Transverse colon (tissue), 4 donors: ENCODE data around the gene RING1. TPM values are rescaled to one million over a fixed set of nuclear protein-coding genes. Genes with fewer than 3 reads are reported as not detected.
A peak's percentile ranks its signal among the peaks of the same experiment; 100 is the strongest.

Experiments
- DNase-seq: peaks from one replicate; pipeline ENCODE4 v3.0.0-alpha.2; 2019
- H3K27ac ChIP-seq, 4 donors: fragments of 200-600 bp; sonication (generic); 2 replicates each; pipeline ENCODE4 v1.5.1; 2016 to 2018; ENCODE audit warnings: inconsistent platforms in 4 of 4
- H3K27me3 ChIP-seq: fragments of 200-600 bp; sonication (generic); 2 replicates; pipeline ENCODE4 v1.5.1; 2017; ENCODE audit warnings: inconsistent platforms
- H3K36me3 ChIP-seq, 4 donors: fragments of 200-600 bp; sonication (generic); 2 replicates each; pipeline ENCODE4 v1.5.1; 2017 to 2019; ENCODE audit warnings: inconsistent platforms in 4 of 4
- H3K4me1 ChIP-seq, 4 donors: fragments of 200-600 bp; sonication (generic); 2 replicates each; pipeline ENCODE4 v1.5.1; 2017 to 2020; ENCODE audit warnings: inconsistent platforms in 4 of 4
- H3K4me3 ChIP-seq, 4 donors: fragments of 200-600 bp; sonication (generic); 1 replicate in 1 of 4; 2 replicates in 3 of 4; pipeline versions ENCODE4 v1.5.1 to v1.6.1; 2017 to 2019; ENCODE audit warnings: inconsistent platforms in 4 of 4
- H3K9me3 ChIP-seq, 2 donors: fragments of 200-600 bp; sonication (generic); 2 replicates each; pipeline ENCODE4 v1.5.1; 2017 to 2019; ENCODE audit warnings: inconsistent platforms in 2 of 2
- CTCF ChIP-seq, 5 experiments: fragments of 200-600 bp in 3 of 5; fragments of 450-650 bp in 2 of 5; sonication (generic) in 3 of 5; IDR thresholded peaks; 1 replicate in 2 of 5; 2 replicates in 3 of 5; pipeline ENCODE4 v1.5.1; 2016 to 2017; ENCODE audit warnings: antibody characterized with exemption in 5 of 5, inconsistent platforms in 3 of 5, mild to moderate bottlenecking in 2 of 5, moderate library complexity in 1 of 5
- EP300 ChIP-seq: sonication (generic); formaldehyde crosslinking; IDR thresholded peaks from one replicate; pipeline ENCODE4 v1.6.1; 2017; ENCODE audit warnings: antibody characterized with exemption, low read depth
- POLR2A ChIP-seq: fragments of 450-650 bp; IDR thresholded peaks from one replicate; pipeline ENCODE4 v1.6.1; 2016; ENCODE audit warnings: antibody characterized with exemption, mild to moderate bottlenecking, moderate library complexity
- POLR2AphosphoS5 ChIP-seq, 3 donors: sonication (generic); formaldehyde crosslinking; IDR thresholded peaks; one replicate each; pipeline ENCODE4 v1.6.1; 2016; ENCODE audit warnings: antibody characterized with exemption in 3 of 3
- WGBS, 2 donors: methylation state at CpG; one replicate each; pipeline ENCODE4 v1.1.5; 2018; ENCODE audit warnings: low coverage in 1 of 2; 5-methylcytosine and 5-hydroxymethylcytosine counted together
- in situ Hi-C, 4 donors: fragments of 200-750 bp; cut with MboI; loops; one replicate each; pipeline versions ENCODE4 v1.15.0 to v1.15.1; 2017; ENCODE audit warnings: low sequenced_read_pairs in 3 of 4, low pct_ligation_motif_present in 1 of 4, low pct_unique_long_range_greater_than_20kb in 1 of 4
- intact Hi-C: fragments of 100-400 bp; cut with DNase I; formaldehyde crosslinking; loops from one replicate; pipeline ENCODE4 v1.15.1; 2023; ENCODE audit warnings: low total_unique reads
- total RNA-seq, 4 donors: library from RNA; depleted of rRNA; stranded (reverse); fragments of >200 nt; gene quantifications; one replicate each; pipeline ENCODE4 v1.1.0, GENCODE V29; 2016

Gene RING1
- total RNA-seq, 4 donors from 2014 or later: 10.8 to 29.9 (median 19.9) TPM

GRCh38 chr6:33204415-33205190, 3.7 kb upstream of the RING1 start, which contains the start of gene HSD17B8:
Gene HSD17B8, plus strand, starts transcription at chr6:33204655. Its CDS starts 14 bp downstream, at chr6:33204669.
- intact Hi-C loops (no loop called here), in situ Hi-C loops (no loop called here)
- WGBS, 2 donors: 0% methylated on average over 2 to 37 of the region's 48 CpGs

GRCh38 chr6:33205191-33206026, 2.9 kb upstream of the RING1 start:
- 47 to 81% methylated on average over 6 to 17 of the region's 17 CpGs for WGBS, 2 donors
- TF ChIP-seq POLR2A: no peak
- TF ChIP-seq CTCF (IDR thresholded peaks at IDR 0.05): no peak
- Histone ChIP-seq H3K9me3 (no peaks in the 10 kb centered on the region), H3K27me3 (no peaks in the 10 kb centered on the region), H3K36me3 (peaks cover 0 to 14% (median 1%) of the 10 kb centered on the region in 4 donors), H3K4me3 (peak overlapping the region; percentile 24 to 83 (median 66)), H3K27ac (peak overlapping the region; percentile 76 to 88 (median 80)), H3K4me1 (peaks cover 21 to 57% (median 43%) of the 10 kb centered on the region in 4 donors)
- intact Hi-C loops: no loop called here
- no peak for DNase-seq
- in situ Hi-C loops: no loop called here

More at GRCh38 chr6:33204415-33205190, 3.7 kb upstream of the RING1 start, which contains the start of gene HSD17B8:
- H3K4me1 ChIP-seq: peaks cover 21 to 57% (median 44%) of the 10 kb centered on the region in 4 donors
- peak within 1 kb of the TSS; percentile 24 to 83 (median 66) for H3K4me3 ChIP-seq
- H3K9me3 ChIP-seq: no peaks in the 10 kb centered on the region
- DNase-seq: peak; percentile 97
- no peaks in the 10 kb centered on the region for H3K27me3 ChIP-seq
- H3K27ac ChIP-seq: peak within 1 kb of the TSS; percentile 76 to 88 (median 80)
- peaks cover 0 to 6% (median 1%) of the 10 kb centered on the region in 4 donors for H3K36me3 ChIP-seq
- TF ChIP-seq CTCF (IDR thresholded peaks at IDR 0.05) (no peak), POLR2AphosphoS5 (IDR thresholded peaks at IDR 0.05) (peak; percentile 14 to 74 (median 54)), POLR2A (peak; percentile 56)

- DNase-seq: no peak
- WGBS, 2 donors: 84 to 88% methylated on average over 2 to 3 of the region's 3 CpGs
- H3K27me3 ChIP-seq: no peaks in the 10 kb centered on the region
- in situ Hi-C loops: no loop called here
- no peak for TF ChIP-seq POLR2AphosphoS5 (IDR thresholded peaks at IDR 0.05)
- TF ChIP-seq POLR2A: no peak
- no peak for TF ChIP-seq EP300
- TF ChIP-seq CTCF (IDR thresholded peaks at IDR 0.05): no peak
- no peak overlapping the region for H3K27ac ChIP-seq
- H3K4me1 ChIP-seq: peaks cover 21 to 56% (median 43%) of the 10 kb centered on the region in 4 donors
- H3K36me3 ChIP-seq: peaks cover 0 to 17% (median 1%) of the 10 kb centered on the region in 4 donors
- no peaks in the 10 kb centered on the region for H3K9me3 ChIP-seq
- no peak overlapping the region for H3K4me3 ChIP-seq
- intact Hi-C loops: no loop called here
Observed at GRCh38 chr6:33206027-33206863, 2.1 kb upstream of the RING1 start.
